HG02610 (cell line): ENCODE results near the gene SH3PXD2B.
"Not testable (repeated sequence)": the region's sequence is repeated elsewhere in the genome, so short reads cannot be mapped to it uniquely, and the experiment has no call there.

Experiments used
- ATAC-seq: cut with Tn5 transposase; IDR thresholded peaks from one replicate; pipeline ENCODE4 v1.9.1; 2021; ENCODE audit warnings: mild to moderate bottlenecking, moderate library complexity; ENCODE audit not compliant: unreplicated experiment

Gene SH3PXD2B

DNA sequence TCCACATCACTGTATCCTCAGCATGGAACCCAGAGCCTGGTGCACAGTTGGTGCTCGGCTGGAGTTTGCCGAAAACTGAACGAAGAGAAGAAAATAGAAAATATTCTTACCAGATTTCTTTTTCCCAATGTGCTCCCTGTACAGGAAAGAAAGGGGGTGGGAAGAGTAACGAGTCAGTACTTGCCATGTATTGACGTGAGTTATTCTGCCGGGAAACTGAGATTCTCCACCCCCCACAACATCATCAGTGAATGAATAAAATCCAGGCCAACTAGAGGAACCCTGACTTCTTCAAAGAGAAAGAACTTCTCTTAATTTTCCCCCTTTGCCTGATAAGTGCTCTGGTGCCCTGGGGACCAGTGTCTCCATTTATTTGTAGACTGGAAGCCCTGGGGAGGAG is 80.6 kb downstream of the SH3PXD2B start:
- no peak for ATAC-seq

DNA sequence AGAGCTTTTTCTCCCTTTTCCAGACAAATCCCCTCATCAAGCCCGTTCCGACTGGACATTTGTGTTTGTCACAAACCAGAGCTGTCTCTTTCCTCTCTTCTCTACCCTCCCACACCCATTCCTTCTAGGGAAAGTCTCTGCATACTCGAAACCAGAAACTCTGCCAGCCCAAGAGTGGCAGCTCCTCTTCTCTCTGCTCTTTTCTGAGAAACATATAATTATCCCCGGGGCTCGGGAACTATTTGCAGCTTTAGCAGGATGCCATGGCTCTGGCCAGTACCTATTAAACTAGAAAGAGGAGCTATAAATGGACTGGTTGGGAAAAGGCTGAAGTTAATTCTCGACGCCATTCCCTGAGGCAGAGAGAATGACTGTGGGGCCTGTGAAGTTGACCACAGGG is 82.6 kb downstream of the SH3PXD2B start:
- no peak for ATAC-seq

DNA sequence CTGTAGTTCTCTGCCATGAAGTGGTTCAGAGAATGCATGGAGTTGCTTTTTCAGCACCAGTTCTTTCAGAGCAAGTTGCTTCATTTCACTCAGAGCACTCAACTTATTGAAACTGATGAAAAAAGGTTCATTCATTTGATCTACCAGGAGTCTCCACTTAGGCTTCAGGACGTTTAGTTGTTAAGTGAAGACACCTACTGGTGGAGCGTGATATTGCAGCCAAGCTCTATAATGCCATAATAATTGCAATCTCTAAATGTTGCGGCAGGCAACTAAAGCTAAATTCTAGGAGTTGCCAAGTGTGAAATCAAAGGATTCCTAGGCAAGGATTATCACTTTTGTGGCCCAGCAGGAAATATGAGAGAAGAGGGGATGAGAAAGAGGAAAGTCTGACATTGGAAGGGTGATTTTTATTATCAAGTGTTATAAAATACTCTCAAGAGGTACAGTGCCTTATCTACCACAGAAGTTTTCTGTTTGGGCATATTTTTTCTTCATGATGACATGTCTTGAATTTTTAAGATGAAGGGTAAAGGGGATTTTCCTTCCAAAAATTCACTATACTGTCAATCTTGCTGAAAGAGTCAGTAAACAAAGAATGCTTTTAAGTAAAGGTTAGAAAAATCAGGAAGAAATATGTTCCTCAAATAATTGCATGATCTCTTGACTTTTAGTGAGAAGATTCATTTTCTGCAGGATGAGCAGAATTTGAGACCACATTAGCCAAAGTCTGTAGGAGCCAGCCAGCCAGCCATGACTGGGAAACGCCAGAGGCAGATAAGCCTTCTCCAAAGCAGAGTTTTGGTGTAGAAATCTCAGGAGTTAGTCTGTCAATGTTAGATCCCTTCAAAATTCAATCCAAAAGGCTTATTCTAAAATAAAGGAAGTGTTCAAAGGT is 83.4 kb downstream of the SH3PXD2B start:
- ATAC-seq, result no peak

DNA sequence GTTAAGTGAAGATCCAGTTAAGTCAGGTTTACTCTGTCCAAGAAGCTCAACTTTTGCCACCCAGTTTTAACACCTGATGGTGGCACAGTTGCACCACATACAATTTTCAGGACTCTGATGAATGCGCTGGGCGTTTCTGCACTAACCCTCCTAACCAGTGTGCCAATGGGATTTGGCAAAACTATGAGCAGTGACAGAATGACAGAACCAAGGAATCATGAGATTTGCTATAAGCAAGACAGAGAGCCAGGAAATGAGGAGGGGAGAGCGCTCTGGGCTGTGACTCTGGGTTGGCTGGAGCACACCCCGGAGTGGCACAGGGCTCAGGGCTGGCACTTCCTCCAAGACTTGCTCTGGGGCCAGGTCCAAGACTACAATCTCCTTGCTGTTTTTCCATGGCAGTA is 84.1 kb downstream of the SH3PXD2B start:
- no peak for ATAC-seq

DNA sequence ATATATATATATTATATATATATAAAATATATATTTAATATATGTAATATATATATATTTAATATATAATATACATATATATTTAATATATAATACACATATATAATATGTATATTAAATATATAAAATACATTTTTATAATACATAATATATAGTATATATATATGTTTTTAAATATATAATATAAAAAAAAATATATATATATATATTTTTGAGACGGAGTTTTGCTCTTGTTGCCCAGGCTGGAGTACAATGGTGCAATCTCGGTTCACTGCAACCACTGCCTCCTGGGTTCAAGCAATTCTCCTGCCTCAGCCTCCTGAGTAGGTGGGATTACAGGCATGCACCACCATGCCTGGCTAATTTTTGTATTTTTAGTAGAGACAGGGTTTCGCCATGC is 85.6 kb downstream of the SH3PXD2B start:
- not testable (repeated sequence) for ATAC-seq

DNA sequence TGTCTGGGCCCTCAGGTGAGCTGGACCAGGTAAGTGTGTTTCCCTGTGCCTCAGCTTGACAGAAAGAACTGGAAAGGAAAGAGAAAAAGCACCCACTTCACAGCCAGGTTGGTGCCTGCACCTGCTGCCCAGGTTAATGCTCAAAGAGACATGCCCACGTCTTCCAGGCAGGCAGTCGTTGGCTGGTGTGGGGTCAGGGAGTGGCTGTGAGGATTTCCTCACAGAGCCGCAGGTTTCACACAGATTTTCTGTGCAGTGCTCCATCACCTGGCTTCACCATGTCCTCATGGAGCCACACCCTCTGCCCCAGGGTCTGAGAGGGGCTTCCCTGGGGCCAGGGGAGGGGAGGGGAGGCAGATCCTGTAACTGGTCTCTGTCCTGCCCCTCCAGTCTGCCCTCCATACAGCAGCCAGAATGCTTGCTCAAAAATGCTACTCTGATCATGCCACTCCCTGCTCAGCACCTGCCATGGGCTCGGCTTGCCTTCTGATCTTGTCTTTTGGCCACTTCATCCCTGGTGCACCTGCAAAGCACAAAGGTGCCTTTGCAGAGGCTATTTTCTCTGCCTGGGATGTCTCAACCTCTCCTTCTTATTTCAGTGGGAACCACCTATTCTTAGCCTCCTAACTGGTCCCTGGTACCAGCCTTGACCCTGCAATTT is 88.2 kb downstream of the SH3PXD2B start:
- ATAC-seq, result no peak

DNA sequence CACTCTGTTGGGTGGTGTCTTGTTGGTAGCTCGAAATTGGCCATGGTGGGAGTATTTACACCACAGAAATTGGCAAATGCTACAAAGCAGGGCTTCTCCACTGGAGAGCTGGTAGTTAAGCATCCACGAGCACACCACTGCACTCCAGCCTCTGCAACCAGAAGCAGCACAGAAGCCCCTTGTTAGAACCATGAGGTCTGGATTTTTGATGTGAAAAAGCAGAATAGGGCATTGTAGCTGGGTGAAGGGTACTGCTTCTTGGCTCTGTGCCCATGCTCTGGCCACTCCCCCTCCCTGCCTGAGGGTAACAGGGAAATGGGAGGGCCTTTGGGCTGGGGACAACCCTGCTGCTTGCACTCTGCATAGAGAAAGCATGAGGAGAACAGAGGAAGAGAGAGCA is 89.6 kb downstream of the SH3PXD2B start:
- ATAC-seq, result no peak

DNA sequence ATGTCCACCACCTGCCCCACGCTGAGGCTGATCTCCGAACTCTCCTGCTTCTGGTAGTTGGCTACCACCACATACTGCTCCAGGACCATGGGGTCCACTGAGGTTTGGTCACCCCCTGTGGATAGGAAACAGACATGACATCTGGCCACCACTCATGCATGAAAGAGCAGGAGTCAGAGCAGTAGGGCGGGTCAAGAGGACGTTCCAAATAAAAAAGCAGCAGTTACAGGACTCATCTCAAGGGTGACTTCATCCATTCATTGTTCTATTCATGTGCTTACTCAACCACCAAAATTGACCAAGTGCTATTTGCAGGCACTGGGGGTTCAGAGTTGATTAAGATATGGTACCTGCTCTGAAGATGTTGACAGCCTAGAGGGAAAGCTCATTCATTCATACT is 91.6 kb downstream of the SH3PXD2B start:
- no peak for ATAC-seq

DNA sequence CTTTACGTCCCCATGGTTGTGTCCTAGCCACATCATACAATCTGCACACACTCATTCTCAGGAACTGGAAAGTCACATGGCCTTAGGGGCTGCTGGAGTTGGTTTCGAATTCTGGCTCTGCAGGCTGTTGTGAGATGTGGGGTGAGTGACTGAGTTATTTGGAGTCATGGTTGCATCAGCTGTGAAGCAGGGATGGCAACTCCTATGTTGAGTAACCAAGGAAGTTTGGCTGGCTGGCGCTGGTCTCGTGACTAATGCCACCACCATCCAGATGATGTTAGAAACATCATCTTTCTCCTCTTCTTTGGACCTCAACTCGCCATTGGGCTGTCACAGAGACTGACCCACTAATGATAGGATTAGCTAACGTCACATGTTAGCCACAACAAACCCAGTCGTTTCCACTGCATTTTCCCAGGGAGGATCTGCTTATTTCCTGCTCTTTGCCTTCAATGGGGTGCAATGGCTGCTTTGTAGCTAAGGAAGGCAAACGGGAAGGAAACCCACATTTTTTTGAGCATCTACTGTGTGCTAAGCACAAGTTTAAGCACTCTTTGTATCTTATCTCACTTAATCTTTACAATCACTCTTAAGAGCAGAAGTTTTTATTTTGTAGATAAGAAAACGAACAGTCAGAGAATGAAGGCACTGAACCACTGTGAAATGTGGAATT is 92.6 kb downstream of the SH3PXD2B start:
- ATAC-seq, result no peak

DNA sequence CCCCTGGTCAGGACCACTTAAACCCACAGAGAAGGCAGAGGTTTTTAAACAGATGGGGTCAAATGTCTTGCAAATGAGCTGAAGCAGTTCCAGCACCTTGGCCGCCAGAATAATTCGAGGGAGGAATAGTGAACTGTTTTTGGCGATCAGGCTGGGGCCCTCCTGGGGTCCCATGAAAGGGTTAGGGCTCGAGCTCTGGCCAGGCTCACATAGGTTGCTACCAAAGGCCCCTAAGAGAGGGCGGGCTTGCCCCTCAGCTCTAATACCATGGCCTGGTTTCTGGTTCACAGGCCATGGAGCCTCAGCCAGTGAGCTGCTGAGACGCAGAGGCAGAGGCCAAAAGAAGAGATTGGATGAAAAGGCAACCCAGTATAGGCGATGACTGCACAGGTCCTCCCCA is 96.0 kb downstream of the SH3PXD2B start:
- no peak for ATAC-seq

DNA sequence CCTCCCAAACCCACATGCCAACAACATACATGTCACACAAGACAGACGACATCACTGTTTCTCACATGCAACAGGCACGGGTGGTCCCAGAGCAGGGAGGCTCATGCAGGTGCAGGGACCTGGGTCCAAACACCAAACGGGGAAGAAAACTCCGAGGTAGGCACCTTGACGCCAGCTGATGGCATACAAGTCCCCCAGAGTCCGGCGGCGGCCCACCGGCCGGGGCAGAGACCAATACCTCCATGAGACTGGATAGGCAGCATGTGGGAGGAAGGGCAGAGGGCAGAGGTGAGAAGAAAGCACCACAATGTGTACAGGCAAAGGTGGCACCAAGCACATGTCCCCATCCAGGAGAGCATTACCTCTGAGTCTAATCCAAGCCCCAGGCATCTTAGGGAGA is 97.8 kb downstream of the SH3PXD2B start:
- ATAC-seq, result no peak

DNA sequence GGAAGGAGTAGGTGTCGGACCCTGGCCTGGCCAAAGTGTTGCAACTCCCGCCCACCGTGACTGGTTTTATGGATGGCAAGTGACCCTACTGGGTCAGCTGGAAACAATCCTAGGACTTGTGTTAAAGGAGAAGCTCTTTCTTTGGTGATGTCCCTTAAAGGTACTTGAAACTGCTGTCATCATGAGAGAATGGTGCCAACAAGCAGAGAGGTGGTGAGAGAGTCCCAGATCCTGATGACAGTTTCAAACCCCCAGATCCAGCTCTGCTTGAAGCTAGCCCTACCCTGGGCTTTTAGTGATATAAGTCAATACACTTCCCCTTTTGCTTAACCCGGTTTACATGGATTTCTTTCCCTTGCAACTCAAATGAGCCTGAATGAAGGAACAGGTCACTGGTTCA is 98.3 kb downstream of the SH3PXD2B start:
- no peak for ATAC-seq

DNA sequence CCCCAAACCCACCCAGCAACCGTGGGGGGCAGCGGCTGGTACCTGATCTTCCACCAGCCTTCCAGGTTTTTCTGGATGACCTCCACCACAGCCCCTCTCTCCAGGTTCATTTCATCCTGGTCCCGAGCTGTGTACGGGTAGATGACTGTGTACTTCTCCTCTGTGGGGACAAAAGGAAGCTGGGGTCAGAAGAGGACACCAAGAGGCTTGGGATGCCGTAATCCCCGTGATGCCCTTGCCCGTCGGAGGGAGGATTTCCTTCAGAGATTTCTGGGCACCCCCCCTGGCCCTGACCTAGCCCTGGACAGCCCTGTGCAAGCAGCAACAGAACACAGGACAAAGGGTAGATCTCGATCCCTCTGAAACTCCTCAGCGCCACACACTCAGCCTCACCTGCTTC is 100.5 kb downstream of the SH3PXD2B start:
- no peak for ATAC-seq

DNA sequence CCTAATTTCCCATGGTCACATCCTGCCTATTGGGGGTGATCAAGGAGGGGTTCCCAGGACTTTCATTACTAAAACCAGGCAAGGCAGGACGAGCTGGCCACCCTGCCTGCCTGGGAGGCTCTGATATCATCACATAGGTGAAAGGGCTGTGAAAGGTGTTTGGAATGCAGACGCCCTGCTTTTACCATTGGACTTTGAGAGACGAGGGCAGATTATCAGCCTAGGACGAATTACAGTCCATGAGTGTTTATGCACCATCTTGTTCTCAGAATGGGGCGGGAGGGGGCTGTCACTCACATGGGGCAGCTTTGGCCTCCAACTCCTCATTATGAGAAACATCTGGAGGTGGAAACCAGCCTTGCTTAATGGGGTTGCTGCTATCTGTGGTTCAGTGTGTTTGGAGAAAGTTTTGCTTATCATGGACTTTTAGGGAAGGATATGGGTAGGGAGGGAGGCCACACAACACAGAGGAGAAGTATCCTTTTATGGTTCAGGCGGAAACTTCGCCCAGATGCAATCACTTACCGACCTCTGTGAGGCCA is 101.0 kb downstream of the SH3PXD2B start:
- no peak for ATAC-seq

DNA sequence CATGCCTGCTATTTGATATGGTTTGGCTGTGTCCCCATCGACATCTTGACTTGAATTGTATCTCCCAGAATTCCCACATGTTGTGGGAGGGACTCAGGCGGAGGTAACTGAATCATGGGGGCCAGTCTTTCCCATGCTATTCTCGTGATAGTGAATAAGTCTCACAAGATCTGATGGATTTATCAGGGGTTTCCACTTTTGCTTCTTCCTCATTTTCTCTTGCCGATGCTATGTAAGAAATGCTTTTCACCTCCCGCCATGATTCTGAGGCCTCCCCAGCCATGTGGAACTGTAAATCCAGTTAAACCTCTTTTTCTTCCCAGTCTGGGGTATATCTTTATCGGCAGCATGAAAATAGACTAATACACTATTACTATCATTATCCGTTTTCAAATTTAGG is 101.8 kb downstream of the SH3PXD2B start:
- not testable (repeated sequence) for ATAC-seq

DNA sequence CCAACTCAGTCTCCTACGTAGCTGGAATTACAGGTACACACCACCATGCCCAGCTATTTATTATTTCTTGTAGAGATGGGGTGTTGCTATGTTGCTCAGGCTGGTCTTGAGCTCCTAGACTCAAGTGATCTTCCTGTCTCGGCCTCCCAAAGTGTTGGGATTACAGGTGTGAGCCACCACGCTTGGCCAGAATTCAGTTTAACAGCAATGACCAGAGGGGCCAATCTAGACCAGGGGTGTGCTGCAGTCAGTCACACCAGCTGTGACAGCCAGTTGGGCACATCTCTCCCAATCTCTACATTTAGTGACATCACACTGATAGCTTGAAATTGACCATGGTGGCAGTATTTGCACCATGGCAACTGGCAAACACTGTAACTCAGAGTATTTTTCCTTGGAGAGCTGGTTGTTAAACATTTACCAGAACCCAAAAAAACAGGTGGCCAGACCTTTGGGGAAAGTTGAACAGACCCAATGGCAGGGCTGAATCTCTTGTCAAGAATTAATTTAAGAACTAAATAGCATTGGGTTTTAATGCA is 103.0 kb downstream of the SH3PXD2B start:
- no peak for ATAC-seq

DNA sequence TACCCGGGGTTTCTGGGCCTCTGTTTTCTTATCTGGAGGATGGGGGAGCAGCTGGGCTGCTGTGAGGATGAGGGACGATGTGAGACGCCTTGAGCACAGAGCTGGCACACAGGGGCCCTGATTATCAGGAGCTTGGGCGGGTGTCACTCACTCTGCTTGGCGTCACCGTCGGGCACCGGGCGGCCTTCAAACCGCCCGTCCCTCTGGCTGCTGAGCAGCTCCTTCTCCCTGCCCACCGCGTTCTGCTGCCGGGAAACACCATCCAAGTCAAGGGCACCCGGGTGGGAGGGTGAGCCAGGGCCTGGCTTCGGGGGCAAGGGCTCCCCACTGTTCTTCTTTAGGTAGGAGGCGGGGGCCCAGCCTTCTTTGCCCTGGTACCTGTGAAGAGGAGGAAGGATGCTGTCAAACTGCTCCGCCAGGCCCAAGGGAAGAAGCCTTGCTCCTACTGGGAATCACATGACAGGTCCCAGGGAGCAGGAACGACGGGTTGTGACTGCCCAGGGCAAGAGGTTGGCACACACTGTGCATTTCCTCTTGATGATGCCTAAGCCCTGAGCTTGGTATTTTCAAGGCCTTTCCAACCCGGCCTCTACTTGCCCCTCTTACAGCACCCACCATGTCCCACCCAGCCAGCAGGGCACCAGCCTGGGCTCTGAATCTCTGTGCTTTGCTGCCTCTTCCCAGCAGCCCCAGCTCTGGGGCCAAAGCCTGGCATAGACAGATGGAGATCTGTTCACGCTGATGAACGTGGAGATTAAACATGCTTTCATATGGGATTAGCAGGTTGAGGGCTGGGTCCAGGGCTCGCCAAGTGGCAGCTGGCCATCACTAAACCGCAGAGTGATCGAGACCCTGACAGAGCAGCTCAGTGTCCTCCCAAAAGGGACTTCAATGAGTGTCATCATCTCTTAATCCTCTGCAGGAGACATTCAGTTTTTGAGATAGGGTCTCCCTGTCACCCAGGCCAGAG is 103.8 kb downstream of the SH3PXD2B start:
- ATAC-seq, result no peak

DNA sequence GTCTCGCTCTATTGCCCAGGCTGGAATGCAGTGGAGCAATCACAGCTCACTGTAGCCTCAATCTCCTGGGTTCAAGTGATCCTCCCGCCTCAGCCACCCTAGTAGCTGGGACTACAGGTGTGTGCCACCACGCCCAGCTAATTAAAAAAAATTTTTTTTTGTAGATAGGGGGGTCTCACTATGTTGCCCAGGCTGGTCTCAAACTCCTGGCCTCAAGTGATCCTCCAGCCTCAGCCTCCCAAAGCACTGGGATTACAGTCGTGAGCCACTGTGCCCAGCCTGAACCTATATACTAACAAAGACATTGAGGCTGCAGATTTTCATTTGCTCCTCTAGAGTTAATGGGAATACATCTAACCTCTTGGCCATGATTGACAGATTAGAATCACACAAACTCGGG is 105.6 kb downstream of the SH3PXD2B start:
- ATAC-seq, result not testable (repeated sequence)

DNA sequence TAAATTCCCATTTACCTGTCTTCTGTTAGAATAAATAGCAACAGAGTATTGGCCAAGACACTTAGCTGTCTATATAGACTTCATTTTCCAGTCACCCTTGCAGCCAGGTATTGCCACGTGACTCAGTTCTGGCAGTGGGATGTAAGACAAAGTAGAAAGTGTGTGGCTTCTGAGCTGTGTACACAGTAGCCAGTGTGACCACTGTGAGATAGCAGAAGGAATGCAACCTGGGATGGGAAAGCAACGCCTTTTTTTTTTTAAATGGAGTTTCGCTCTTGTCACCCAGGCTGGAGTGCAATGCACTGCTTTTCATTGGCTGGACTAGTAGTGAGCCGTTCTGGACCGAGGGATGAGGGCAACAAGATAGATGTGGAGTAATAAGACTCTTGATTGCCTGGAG is 106.2 kb downstream of the SH3PXD2B start:
- ATAC-seq, result no peak

DNA sequence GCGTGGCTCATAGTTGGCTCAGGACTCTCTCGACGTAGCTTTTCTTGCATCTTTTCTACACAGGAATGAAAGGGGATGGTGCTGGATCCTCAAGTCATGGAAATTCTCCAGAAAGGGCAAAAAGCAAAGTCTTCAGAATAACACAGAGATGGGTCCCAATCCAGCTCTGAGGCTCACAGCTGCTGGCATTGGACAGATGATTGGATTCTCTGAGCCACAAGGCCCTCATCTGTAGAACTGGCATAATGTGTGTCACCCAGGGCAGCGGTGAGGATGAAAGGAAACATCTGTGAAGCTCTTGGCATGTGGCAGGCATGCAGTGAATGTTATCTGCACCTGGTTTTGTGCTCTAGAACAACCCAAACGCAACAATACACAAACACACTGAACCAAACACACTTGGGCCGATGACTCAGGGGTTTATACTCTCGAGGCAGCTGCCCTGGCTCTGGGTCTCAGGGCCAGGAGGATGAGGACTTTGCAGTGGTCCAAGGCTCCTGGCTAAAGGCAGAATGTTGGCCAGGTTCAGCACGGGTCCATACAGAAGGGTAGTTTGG is 106.8 kb downstream of the SH3PXD2B start:
- no peak for ATAC-seq
